VCaP (cell line): ENCODE data around the gene MMP19.
"Not testable (repeated sequence)": the region's sequence is repeated elsewhere in the genome, so short reads cannot be mapped to it uniquely, and the experiment has no call there.

Source experiments
- H3K27ac ChIP-seq: fragments of 450-650 bp; 2 replicates; pipeline ENCODE4 v1.5.1; 2017
- TF ChIP-seq, protein P1 (sequence below): fragments of 450-650 bp; conservative IDR thresholded peaks from 2 replicates; pipeline ENCODE4 v1.5.1; 2017; ENCODE audit warnings: mild to moderate bottlenecking, moderate library complexity

The MMP19 gene, protein sequence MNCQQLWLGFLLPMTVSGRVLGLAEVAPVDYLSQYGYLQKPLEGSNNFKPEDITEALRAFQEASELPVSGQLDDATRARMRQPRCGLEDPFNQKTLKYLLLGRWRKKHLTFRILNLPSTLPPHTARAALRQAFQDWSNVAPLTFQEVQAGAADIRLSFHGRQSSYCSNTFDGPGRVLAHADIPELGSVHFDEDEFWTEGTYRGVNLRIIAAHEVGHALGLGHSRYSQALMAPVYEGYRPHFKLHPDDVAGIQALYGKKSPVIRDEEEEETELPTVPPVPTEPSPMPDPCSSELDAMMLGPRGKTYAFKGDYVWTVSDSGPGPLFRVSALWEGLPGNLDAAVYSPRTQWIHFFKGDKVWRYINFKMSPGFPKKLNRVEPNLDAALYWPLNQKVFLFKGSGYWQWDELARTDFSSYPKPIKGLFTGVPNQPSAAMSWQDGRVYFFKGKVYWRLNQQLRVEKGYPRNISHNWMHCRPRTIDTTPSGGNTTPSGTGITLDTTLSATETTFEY

DNA sequence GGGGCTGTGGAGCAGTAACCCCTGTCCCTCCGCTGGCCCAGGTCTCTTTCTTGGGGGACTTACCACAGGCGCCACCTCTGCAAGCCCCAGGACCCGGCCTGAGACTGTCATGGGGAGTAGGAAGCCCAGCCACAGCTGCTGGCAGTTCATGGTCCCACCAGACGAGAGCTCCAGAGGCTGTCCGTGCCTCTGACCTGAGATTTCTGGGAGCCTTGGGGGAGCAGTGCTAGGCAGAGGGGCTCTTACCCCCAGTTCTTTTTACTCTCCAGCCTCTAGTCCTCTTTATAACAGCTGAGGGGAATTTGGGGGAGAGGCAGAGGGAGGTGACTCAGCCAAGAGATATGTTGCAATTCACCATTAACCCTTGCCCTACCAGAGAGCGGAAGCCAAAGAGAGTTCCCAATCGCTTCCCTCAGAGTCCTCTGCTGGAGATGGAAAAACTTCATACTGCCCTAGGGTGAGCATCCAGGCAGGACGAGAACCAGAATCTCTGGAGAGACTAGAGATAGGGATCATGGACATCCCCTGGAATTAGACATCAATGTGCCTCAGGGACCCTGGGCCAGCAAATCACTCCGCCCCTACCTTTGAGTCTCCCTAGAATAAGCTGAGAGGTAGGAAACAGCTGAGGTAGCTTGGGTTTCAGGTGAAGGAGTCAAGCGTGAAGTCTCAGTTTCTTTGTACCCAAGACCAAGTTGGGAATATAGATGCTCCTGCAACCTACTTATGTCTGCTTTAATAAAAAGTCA, at the start of gene MMP19:
MMP19 (minus strand) TSS at position 256 of the 749 bp plus-strand sequence; CDS start at position 150, 106 bp downstream.
- H3K27ac ChIP-seq: no peak within 1 kb of the TSS
- TF ChIP-seq, protein P1, sequence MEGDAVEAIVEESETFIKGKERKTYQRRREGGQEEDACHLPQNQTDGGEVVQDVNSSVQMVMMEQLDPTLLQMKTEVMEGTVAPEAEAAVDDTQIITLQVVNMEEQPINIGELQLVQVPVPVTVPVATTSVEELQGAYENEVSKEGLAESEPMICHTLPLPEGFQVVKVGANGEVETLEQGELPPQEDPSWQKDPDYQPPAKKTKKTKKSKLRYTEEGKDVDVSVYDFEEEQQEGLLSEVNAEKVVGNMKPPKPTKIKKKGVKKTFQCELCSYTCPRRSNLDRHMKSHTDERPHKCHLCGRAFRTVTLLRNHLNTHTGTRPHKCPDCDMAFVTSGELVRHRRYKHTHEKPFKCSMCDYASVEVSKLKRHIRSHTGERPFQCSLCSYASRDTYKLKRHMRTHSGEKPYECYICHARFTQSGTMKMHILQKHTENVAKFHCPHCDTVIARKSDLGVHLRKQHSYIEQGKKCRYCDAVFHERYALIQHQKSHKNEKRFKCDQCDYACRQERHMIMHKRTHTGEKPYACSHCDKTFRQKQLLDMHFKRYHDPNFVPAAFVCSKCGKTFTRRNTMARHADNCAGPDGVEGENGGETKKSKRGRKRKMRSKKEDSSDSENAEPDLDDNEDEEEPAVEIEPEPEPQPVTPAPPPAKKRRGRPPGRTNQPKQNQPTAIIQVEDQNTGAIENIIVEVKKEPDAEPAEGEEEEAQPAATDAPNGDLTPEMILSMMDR: no peak

DNA sequence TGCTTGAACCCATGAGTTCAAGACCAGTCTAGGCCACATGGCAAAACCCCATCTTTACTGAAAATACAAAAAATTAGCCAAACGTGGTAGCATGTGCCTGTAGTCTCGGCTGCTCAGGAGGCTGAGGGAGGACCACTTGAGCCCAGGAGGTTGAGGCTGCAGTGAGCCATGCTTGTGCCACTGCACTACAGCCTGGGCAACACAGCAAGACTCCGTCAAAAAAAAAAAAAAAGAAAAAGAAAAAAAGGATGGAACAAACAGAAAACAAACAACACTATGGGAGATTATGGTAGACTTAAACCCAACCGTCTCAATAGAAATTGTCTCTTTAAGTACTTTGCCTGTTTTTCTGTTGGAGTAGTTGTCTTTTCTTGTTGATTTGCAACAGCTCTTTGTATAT, 48.6 kb upstream of the MMP19 start:
- TF ChIP-seq, protein P1: no peak

DNA sequence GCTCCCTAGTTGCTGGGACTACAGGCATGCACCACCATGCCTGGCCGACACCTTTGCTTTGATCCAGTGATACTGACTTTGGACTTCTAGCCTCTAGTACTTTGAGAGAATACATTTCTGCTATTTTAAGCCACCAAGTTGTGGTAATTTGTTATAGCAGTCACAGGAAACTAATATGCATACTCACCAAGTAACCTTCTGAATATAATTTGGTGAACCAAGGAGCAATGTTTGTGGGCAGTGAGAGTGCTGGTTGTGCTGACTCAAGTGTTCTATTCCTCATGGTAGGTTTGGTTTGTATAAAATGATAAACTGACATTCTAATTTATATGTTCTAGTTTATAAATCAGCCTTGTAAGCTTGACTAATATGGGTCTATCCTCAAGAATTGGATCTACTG, 42.4 kb upstream of the MMP19 start:
- TF ChIP-seq, protein P1: no peak
- no peak overlapping the region for H3K27ac ChIP-seq

More for the DNA sequence above, 48.6 kb upstream of the MMP19 start:
- no peak overlapping the region for H3K27ac ChIP-seq

DNA sequence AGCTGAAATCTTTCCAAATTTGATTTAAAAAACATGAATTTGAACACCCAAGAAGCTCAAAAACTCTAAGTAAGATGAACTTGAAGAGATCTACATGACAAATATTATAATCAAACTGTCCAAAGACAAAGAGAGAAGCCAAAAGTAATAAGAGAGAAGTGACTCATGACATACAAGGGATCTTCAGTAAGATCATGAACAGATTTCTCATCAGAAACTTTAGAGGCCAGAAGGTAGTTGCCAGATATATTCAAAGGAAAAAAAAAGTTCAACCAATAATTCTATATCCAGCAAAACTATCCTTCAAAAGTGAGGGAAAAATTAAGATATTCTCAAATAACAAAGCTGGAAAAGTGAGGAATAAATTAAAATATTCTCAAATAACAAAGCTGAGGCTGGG, 35.1 kb upstream of the MMP19 start:
- TF ChIP-seq, protein P1: no peak
- H3K27ac ChIP-seq: no peak overlapping the region

DNA sequence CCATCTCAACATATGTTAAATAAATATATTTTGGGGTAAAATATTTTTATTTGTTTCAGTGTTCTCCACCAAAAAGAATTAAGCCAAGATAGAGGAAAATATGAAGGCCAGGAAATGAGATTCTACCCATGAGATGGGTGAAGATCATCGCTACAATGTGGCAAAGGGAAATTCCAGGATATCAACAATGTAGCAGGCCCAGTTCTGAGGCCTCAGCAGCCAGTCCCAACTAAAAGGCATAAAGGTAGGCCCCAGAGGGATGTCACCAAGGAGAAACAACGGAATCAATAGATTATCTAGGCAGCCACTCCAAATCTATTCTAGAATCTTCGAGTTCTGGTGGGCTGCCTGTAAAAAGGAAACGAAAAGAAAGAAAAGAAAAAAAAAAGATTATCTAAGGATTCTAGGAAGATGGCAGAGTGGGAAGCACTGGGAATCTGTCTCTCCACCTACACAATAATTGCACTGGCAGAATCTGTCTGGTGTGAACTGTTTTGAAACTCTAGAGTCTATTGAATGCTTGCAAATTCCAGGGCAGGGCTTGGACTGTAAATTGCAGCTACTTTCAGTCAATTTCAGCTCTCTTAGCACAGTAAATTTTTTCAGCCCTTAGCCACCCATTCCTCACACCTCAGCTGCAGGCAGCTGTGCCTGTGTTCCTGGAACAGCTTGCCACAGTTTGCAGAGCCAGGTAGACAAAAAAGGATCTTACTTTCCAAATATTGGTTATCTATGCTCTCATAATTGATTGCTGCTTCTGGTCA, 33.1 kb upstream of the MMP19 start:
- H3K27ac ChIP-seq: no peak overlapping the region
- TF ChIP-seq, protein P1: no peak

DNA sequence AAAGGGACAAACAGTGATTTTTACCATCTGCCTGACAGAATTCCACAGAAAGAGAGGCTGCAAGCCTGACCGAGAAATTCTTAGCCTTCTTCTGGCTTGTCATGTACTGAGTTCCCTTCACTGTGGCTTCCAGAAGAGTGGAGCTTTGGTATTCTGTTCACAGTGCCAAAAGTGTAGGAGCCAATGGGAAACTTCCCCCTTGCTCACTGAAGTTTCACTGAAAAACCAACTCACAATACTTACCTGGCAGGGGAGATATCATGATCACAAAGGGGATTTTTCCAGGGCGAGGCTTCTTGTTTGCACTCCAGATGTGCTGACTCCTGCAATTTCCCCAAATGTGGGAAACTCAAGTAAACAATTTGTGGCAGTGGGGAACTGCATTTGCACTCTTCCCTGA, 31.7 kb upstream of the MMP19 start:
- H3K27ac ChIP-seq: no peak overlapping the region
- TF ChIP-seq, protein P1: no peak

DNA sequence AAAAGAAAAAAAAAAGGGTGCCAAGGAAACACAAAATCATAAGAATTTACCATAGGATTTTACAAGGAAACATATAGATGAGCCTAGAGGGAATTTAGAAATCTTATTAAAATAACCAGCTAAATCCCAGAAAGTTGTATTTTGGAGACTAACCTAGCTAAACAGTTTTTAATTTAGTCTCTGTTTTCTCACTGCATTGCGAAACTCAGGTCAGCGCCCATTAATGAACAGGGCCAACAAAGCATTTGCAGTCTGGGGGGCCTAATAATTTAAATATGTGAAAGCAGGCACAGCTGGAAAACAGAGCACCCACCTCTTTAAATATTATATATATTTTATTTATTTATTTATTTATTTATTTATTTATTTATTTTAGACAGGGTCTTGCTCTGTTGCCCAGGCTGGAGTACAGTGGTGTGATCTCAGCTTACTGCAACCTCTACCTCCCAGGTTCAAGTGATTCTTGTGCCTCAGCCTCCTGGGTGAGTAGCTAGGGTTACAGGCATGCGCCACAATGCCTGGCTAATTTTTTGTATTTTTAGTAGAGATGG, 23.8 kb upstream of the MMP19 start:
- H3K27ac ChIP-seq: not testable (repeated sequence)
